GM12878 (cell line): ENCODE measurements around the gene MIS12. TPM values are rescaled to one million over a fixed set of nuclear protein-coding genes. Genes with fewer than 3 reads are reported as not detected.

Source experiments
- ATAC-seq: fragments of 200-7000 bp; cut with Tn5 transposase; 3 replicates; pipeline ENCODE4 v1.9.1; 2020; ENCODE audit warnings: mild to moderate bottlenecking, moderate library complexity
- BruUV-seq: library from RNA; stranded (reverse); fragments of 400-500 nt; replicated peaks from 2 replicates; lab custom pipeline; 2021; lab: Mats Ljungman, UMichigan
- CTCF ChIA-PET: fragments of 300-600 bp; sonication (Branson Sonifier 250); formaldehyde crosslinking; extraction: SDS; loops from one replicate; lab custom pipeline; 2021; ENCODE audit warnings: inconsistent platforms; lab: Yijun Ruan, JAX
- POLR2A ChIA-PET: fragments of 350-600 bp; formaldehyde crosslinking; extraction: SDS; loops from one replicate; lab custom pipeline; 2021; ENCODE audit warnings: inconsistent platforms; lab: Charles Lee
- RAD21 ChIA-PET: fragments of 300-600 bp; sonication (Branson Sonifier 250); formaldehyde crosslinking; loops from one replicate; lab custom pipeline; 2023; ENCODE audit warnings: antibody characterized with exemption; ENCODE audit not compliant: unreplicated experiment; lab: Charles Lee
- SMC1A ChIA-PET: fragments of 300-600 bp; sonication (Branson Sonifier 250); formaldehyde crosslinking; loops from one replicate; lab custom pipeline; 2023; ENCODE audit not compliant: unreplicated experiment, uncharacterized antibody; lab: Charles Lee
- DNase-seq: peaks from one replicate; pipeline ENCODE4 v3.0.0-alpha.2; 2011; ENCODE audit warnings: low read depth, low spot score
- FAIRE-seq: peaks from 3 replicates; lab custom pipeline; 2011; peaks lifted over from hg19 to GRCh38; lab: Jason Lieb, UNC
- H2AFZ ChIP-seq: 2 replicates; pipeline ENCODE4 v1.6.0; 2011; ENCODE audit warnings: low read depth, low read length, control low read depth; ENCODE audit not compliant: control insufficient read depth
- H3K27ac ChIP-seq: 2 replicates; pipeline ENCODE4 v1.5.1; 2011; ENCODE audit warnings: control low read depth; ENCODE audit not compliant: control insufficient read depth, insufficient read depth
- H3K27me3 ChIP-seq, 2 experiments: replicated peaks in 1 of 2; 2 replicates each; pipeline versions ENCODE4 v1.6.0 to v1.6.1; 2011; ENCODE audit warnings: low read length in 1 of 2; ENCODE audit not compliant: control insufficient read depth in 2 of 2, insufficient read depth in 2 of 2
- H3K36me3 ChIP-seq, 2 experiments: 2 replicates each; pipeline ENCODE4 v1.5.1; 2011; ENCODE audit warnings: low read length in 1 of 2; ENCODE audit not compliant: control insufficient read depth in 2 of 2, insufficient read depth in 2 of 2
- H3K4me1 ChIP-seq: 2 replicates; pipeline ENCODE4 v1.6.1; 2011; ENCODE audit warnings: mild to moderate bottlenecking, low read length, moderate library complexity, mixed read lengths; ENCODE audit not compliant: control insufficient read depth, insufficient read depth
- H3K4me2 ChIP-seq: 2 replicates; pipeline ENCODE4 v1.6.0; 2011; ENCODE audit warnings: control low read depth; ENCODE audit not compliant: control insufficient read depth, insufficient read depth
- H3K4me3 ChIP-seq: fragments of 200-600 bp; sonication (generic); 2 replicates; pipeline ENCODE4 v1.5.1; 2016
- H3K79me2 ChIP-seq: 2 replicates; pipeline ENCODE4 v1.6.0; 2011; ENCODE audit warnings: low read length; ENCODE audit not compliant: control insufficient read depth, insufficient read depth
- H3K9ac ChIP-seq: 2 replicates; pipeline ENCODE4 v1.8.0; 2011; ENCODE audit warnings: low read length, control low read depth, mixed read lengths; ENCODE audit not compliant: control insufficient read depth, insufficient read depth
- H3K9me3 ChIP-seq: replicated peaks from 3 replicates; pipeline ENCODE4 v1.5.1; 2011; ENCODE audit warnings: mild to moderate bottlenecking, low read length; ENCODE audit not compliant: control insufficient read depth, insufficient read depth
- H4K20me1 ChIP-seq: 2 replicates; pipeline ENCODE4 v1.6.0; 2011; ENCODE audit not compliant: control insufficient read depth, insufficient read depth
- ASH2L ChIP-seq: fragments of 300-600, 200-600 bp; sonication (generic); IDR thresholded peaks from 2 replicates; pipeline ENCODE4 v1.6.1; 2017; ENCODE audit warnings: low read depth, mild to moderate bottlenecking, borderline replicate concordance
- CTCF ChIP-seq, 3 experiments: IDR thresholded peaks in 2 of 3; conservative IDR thresholded peaks in 1 of 3; 2 replicates each; pipeline ENCODE4 v1.5.1; 2011; ENCODE audit warnings: low read depth in 3 of 3, low read length in 3 of 3, mild to moderate bottlenecking in 3 of 3, control low read depth in 2 of 3, moderate library complexity in 2 of 3, inconsistent platforms in 1 of 3, mixed read lengths in 1 of 3; ENCODE audit not compliant: control insufficient read depth in 2 of 3, insufficient read depth in 1 of 3; ENCODE audit errors: extremely low read depth in 1 of 3
- E2F8 ChIP-seq: fragments of 450-650 bp; IDR thresholded peaks from 2 replicates; pipeline ENCODE4 v1.6.1; 2018; ENCODE audit warnings: mild to moderate bottlenecking, low read depth, moderate library complexity; ENCODE audit not compliant: partially characterized antibody
- FOXK2 ChIP-seq: fragments of 450-650 bp; IDR thresholded peaks from 2 replicates; pipeline ENCODE4 v1.6.1; 2017; ENCODE audit warnings: mild to moderate bottlenecking, moderate library complexity
- MEF2B ChIP-seq: fragments of 450-650 bp; IDR thresholded peaks from 2 replicates; pipeline ENCODE4 v1.6.1; 2018; ENCODE audit warnings: mild to moderate bottlenecking, moderate library complexity; ENCODE audit not compliant: partially characterized antibody, poor library complexity, severe bottlenecking
- PAX8 ChIP-seq: fragments of 450-650 bp; IDR thresholded peaks from 2 replicates; pipeline ENCODE4 v1.6.1; 2017; ENCODE audit warnings: mild to moderate bottlenecking, moderate library complexity
- PKNOX1 ChIP-seq: fragments of 450-650 bp; IDR thresholded peaks from 2 replicates; pipeline ENCODE4 v1.6.1; 2016; ENCODE audit warnings: mild to moderate bottlenecking
- PRDM15 ChIP-seq: fragments of 450-650 bp; formaldehyde crosslinking; IDR thresholded peaks from 2 replicates; pipeline ENCODE4 v1.4.0; 2020; ENCODE audit warnings: mild to moderate bottlenecking, moderate library complexity
- SP1 ChIP-seq: IDR thresholded peaks from one replicate; pipeline ENCODE4 v1.6.1; 2011; ENCODE audit warnings: low read depth, low read length
- SUPT20H ChIP-seq: IDR thresholded peaks from 2 replicates; pipeline ENCODE4 v1.6.1; 2011; ENCODE audit warnings: low read depth, mild to moderate bottlenecking, low read length, moderate library complexity, borderline replicate concordance; ENCODE audit not compliant: control insufficient read depth
- TCF7 ChIP-seq: IDR thresholded peaks from 2 replicates; pipeline ENCODE4 v1.6.1; 2014; ENCODE audit warnings: antibody characterized with exemption, borderline replicate concordance
- ZNF207 ChIP-seq: fragments of 450-650 bp; IDR thresholded peaks from 2 replicates; pipeline ENCODE4 v1.6.1; 2014; ENCODE audit warnings: antibody characterized with exemption, mild to moderate bottlenecking, borderline replicate concordance
- ZNF24 ChIP-seq: fragments of 450-650 bp; IDR thresholded peaks from 2 replicates; pipeline ENCODE4 v1.6.1; 2017; ENCODE audit warnings: antibody characterized with exemption, mild to moderate bottlenecking
- WGBS: methylation state at CpG from one replicate; pipeline ENCODE4 v1.1.6; 2016; ENCODE audit warnings: low lambda C conversion rate; ENCODE audit not compliant: insufficient replicate concordance, insufficient coverage; ENCODE audit errors: missing lambda C conversion rate; 5-methylcytosine and 5-hydroxymethylcytosine counted together
- in situ Hi-C: fragments of 300-500 bp; cut with MboI; formaldehyde crosslinking; loops from 9 replicates; pipeline ENCODE4 v1.14.3; 2018; ENCODE audit warnings: mixed read lengths
- intact Hi-C: fragments of 100-400 bp; cut with micrococcal nuclease; formaldehyde crosslinking; loops from one replicate; pipeline ENCODE4 v1.14.2; 2022; ENCODE audit not compliant: unreplicated experiment
- polyA plus RNA-seq, 11 experiments: library from polyadenylated mRNA; depleted of rRNA in 4 of 11; unstranded in 6 of 11; stranded (reverse) in 5 of 11; fragments of >200 nt; fragmentation: Nextera tagmentation in 4 of 11; fragmentation: Illumina TruSeq in 1 of 11; extraction: Ambion mirVana in 4 of 11; extraction: Trizol in 1 of 11; gene quantifications; 1 replicate in 1 of 11; 2 replicates in 10 of 11; pipeline versions ENCODE4 v1.2.1 to v1.2.3, GENCODE V29; 2011 to 2016; ENCODE audit warnings: inconsistent platforms in 2 of 11, missing spikeins in 2 of 11, low read depth in 1 of 11
- total RNA-seq, 4 experiments: library from RNA; depleted of rRNA in 3 of 4; stranded (reverse); fragments of >200 nt in 3 of 4; fragmentation: Illumina TruSeq in 1 of 4; extraction: Trizol in 1 of 4; gene quantifications; 2 replicates each; pipeline versions ENCODE4 v1.2.1 to v1.2.3, GENCODE V29; 2013 to 2021

MIS12 gene
- total and polyA plus RNA-seq, 10 of the 15 experiments (the other 5 are each of a cell fraction or from before 2014, with no cell fraction given): 19.8 to 34.2 (median 25.0) TPM

GRCh38 chr17:5509482-5509881, 23.1 kb downstream of the MIS12 start:
- intact Hi-C loops: no loop called here
- no peak overlapping the region for H3K4me2 ChIP-seq
- POLR2A ChIA-PET: no interaction called here
- H3K4me3 ChIP-seq: no peak overlapping the region
- no peak for FAIRE-seq
- H3K36me3 ChIP-seq: no peaks in the 10 kb centered on the region; a peak in 1 of 4 replicates
- no peaks in the 10 kb centered on the region for H3K9me3 ChIP-seq
- H3K27ac ChIP-seq: no peak overlapping the region
- no peaks in the 10 kb centered on the region for H3K4me1 ChIP-seq
- H3K9ac ChIP-seq: no peak overlapping the region
- CTCF ChIA-PET: no interaction called here
- RAD21 ChIA-PET: no interaction called here
- SMC1A ChIA-PET: no interaction called here
- no peak for DNase-seq
- no TSS peak for BruUV-seq
- H2AFZ ChIP-seq: no peak overlapping the region
- TF ChIP-seq ASH2L: no peak
- no peak for TF ChIP-seq MEF2B
- no peak for TF ChIP-seq ZNF207
- no peak for TF ChIP-seq PRDM15 (CRISPR knock-in tag)
- TF ChIP-seq PKNOX1: no peak
- TF ChIP-seq SUPT20H: no peak
- TF ChIP-seq FOXK2: no peak
- no peak for TF ChIP-seq E2F8
- no peak for TF ChIP-seq ZNF24
- no peak for TF ChIP-seq PAX8
- TF ChIP-seq CTCF (IDR thresholded peaks at IDR 0.05 in 2 of 3, conservative IDR thresholded peaks at IDR 0.05 in 1 of 3; ENCODE audit: control insufficient read depth in 2 of 3, extremely low read depth in 1 of 3, insufficient read depth in 1 of 3, low read depth in 3 of 3, low read length in 3 of 3): no peak
- no peak for TF ChIP-seq SP1
- TF ChIP-seq TCF7: no peak
- H4K20me1 ChIP-seq: no peaks in the 10 kb centered on the region
- WGBS: 94% methylated on average over 8 of the region's 8 CpGs
- in situ Hi-C loops: no loop called here
- no peaks in the 10 kb centered on the region for H3K27me3 ChIP-seq
- ATAC-seq: no peak
- no peaks in the 10 kb centered on the region for H3K79me2 ChIP-seq
